IMR-90 (cell line): Measurements from ENCODE around the gene SARDH. TPM values are rescaled to one million over a fixed set of nuclear protein-coding genes. Genes with fewer than 3 reads are reported as not detected.

Source experiments
- ATAC-seq: fragments of 200-7000 bp; cut with Tn5 transposase; 2 replicates; pipeline ENCODE4 v1.9.1; 2020; ENCODE audit warnings: low read depth, mild to moderate bottlenecking, moderate library complexity
- BruUV-seq: library from RNA; stranded (reverse); fragments of 400-500 nt; replicated peaks from 2 replicates; lab custom pipeline; 2021; lab: Mats Ljungman, UMichigan
- CTCF ChIA-PET: fragments of 300-600 bp; formaldehyde crosslinking; extraction: SDS; loops from one replicate; lab custom pipeline; 2021; ENCODE audit warnings: antibody characterized with exemption; lab: Yijun Ruan, JAX
- POLR2A ChIA-PET: fragments of 300-600 bp; sonication (Branson Sonifier 250); formaldehyde crosslinking; loops from one replicate; lab custom pipeline; 2022; ENCODE audit warnings: antibody characterized with exemption; ENCODE audit not compliant: unreplicated experiment; lab: Charles Lee
- DNase-seq: peaks from one replicate; pipeline ENCODE4 v3.0.0; 2013
- H2AFZ ChIP-seq: replicated peaks from 2 replicates; pipeline ENCODE3; 2013; ENCODE audit warnings: low read length, mild to moderate bottlenecking; ENCODE audit not compliant: poor library complexity
- H2AK5ac ChIP-seq: 2 replicates; pipeline ENCODE4 v1.6.1; 2013; ENCODE audit warnings: low read depth, low read length, inconsistent platforms
- H2AK9ac ChIP-seq: replicated peaks from 2 replicates; pipeline ENCODE3; 2013; ENCODE audit warnings: mild to moderate bottlenecking, low read depth, low read length, moderate library complexity; ENCODE audit not compliant: poor library complexity
- H2BK120ac ChIP-seq: 2 replicates; pipeline ENCODE4 v1.6.1; 2013; ENCODE audit warnings: low read depth, low read length, inconsistent platforms
- H2BK15ac ChIP-seq: 3 replicates; pipeline ENCODE4 v1.6.1; 2013; ENCODE audit warnings: low read depth, low read length, inconsistent platforms
- H2BK20ac ChIP-seq: 2 replicates; pipeline ENCODE4 v1.6.1; 2013; ENCODE audit warnings: low read depth, mild to moderate bottlenecking, inconsistent platforms, low read length, moderate library complexity
- H2BK5ac ChIP-seq: 2 replicates; pipeline ENCODE4 v1.6.1; 2013; ENCODE audit warnings: mild to moderate bottlenecking, low read depth, low read length, inconsistent platforms; ENCODE audit not compliant: poor library complexity, severe bottlenecking
- H3K14ac ChIP-seq: replicated peaks from 2 replicates; pipeline ENCODE4 v1.6.1; 2013; ENCODE audit warnings: low read depth, low read length, inconsistent platforms
- H3K18ac ChIP-seq: 2 replicates; pipeline ENCODE4 v1.6.1; 2013; ENCODE audit warnings: low read depth, low read length, control low read depth
- H3K23ac ChIP-seq: 2 replicates; pipeline ENCODE4 v1.6.1; 2013; ENCODE audit warnings: low read depth, low read length, inconsistent platforms
- H3K27ac ChIP-seq: 2 replicates; pipeline ENCODE4 v1.5.1; 2013; ENCODE audit warnings: mild to moderate bottlenecking, control low read depth, low read length; ENCODE audit not compliant: insufficient read depth
- H3K27me3 ChIP-seq: 2 replicates; pipeline ENCODE4 v1.6.1; 2013; ENCODE audit warnings: low read length; ENCODE audit not compliant: control insufficient read depth, insufficient read depth
- H3K36me3 ChIP-seq: 2 replicates; pipeline ENCODE4 v1.6.1; 2013; ENCODE audit warnings: low read length, mixed read lengths; ENCODE audit not compliant: control insufficient read depth, insufficient read depth
- H3K4ac ChIP-seq: 2 replicates; pipeline ENCODE4 v1.6.1; 2013; ENCODE audit warnings: low read depth, low read length, inconsistent platforms
- H3K4me1 ChIP-seq: 2 replicates; pipeline ENCODE4 v1.6.1; 2013; ENCODE audit warnings: low read length, mixed read lengths; ENCODE audit not compliant: control insufficient read depth, insufficient read depth
- H3K4me2 ChIP-seq: 2 replicates; pipeline ENCODE4 v1.6.1; 2013; ENCODE audit warnings: low read depth, mild to moderate bottlenecking, control low read depth, low read length, moderate library complexity
- H3K4me3 ChIP-seq: 2 replicates; pipeline ENCODE4 v1.5.1; 2013; ENCODE audit warnings: low read depth, mild to moderate bottlenecking, control low read depth, low read length, moderate library complexity; ENCODE audit not compliant: insufficient read depth
- H3K56ac ChIP-seq: 2 replicates; pipeline ENCODE4 v1.6.1; 2013; ENCODE audit warnings: low read length, inconsistent platforms; ENCODE audit not compliant: insufficient read depth; ENCODE audit errors: extremely low read depth
- H3K79me1 ChIP-seq, 2 experiments: 2 replicates each; pipeline ENCODE4 v1.6.1; 2013; ENCODE audit warnings: low read length in 2 of 2, inconsistent platforms in 1 of 2, low read depth in 1 of 2
- H3K9ac ChIP-seq: 2 replicates; pipeline ENCODE4 v1.6.1; 2013; ENCODE audit warnings: low read depth, low read length, control low read depth
- H3K9me1 ChIP-seq: 2 replicates; pipeline ENCODE4 v1.6.1; 2013; ENCODE audit warnings: low read length, inconsistent platforms; ENCODE audit not compliant: insufficient read depth
- H3K9me3 ChIP-seq: 2 replicates; pipeline ENCODE4 v1.6.1; 2013; ENCODE audit warnings: low read length; ENCODE audit not compliant: control insufficient read depth, insufficient read depth
- H4K20me1 ChIP-seq: 2 replicates; pipeline ENCODE4 v1.6.1; 2013; ENCODE audit warnings: low read length, inconsistent platforms; ENCODE audit not compliant: insufficient read depth
- H4K5ac ChIP-seq: 2 replicates; pipeline ENCODE4 v1.6.1; 2013; ENCODE audit warnings: mild to moderate bottlenecking, low read depth, low read length, control low read depth
- H4K8ac ChIP-seq, 2 experiments: 2 replicates each; pipeline ENCODE4 v1.6.1; 2013; ENCODE audit warnings: low read depth in 2 of 2, low read length in 2 of 2, control low read depth in 1 of 2, inconsistent platforms in 1 of 2
- H4K91ac ChIP-seq: 2 replicates; pipeline ENCODE4 v1.6.1; 2013; ENCODE audit warnings: low read depth, low read length, inconsistent platforms; ENCODE audit not compliant: insufficient read depth
- BHLHE40 ChIP-seq: fragments of 150-350 bp; IDR thresholded peaks from 2 replicates; pipeline ENCODE4 v1.6.1; 2016; ENCODE audit warnings: mild to moderate bottlenecking, low read depth, low read length
- CEBPB ChIP-seq: IDR thresholded peaks from 2 replicates; pipeline ENCODE4 v1.6.1; 2012; ENCODE audit warnings: low read depth, low read length, improper control_type of control experiment
- CHD1 ChIP-seq: IDR thresholded peaks from 2 replicates; pipeline ENCODE4 v1.6.1; 2012; ENCODE audit warnings: low read depth, low read length, improper control_type of control experiment
- CTCF ChIP-seq: conservative IDR thresholded peaks from 2 replicates; pipeline ENCODE4 v1.5.1; 2012; ENCODE audit warnings: mild to moderate bottlenecking, low read depth, low read length, improper control_type of control experiment
- ELK1 ChIP-seq: fragments of 150-350 bp; IDR thresholded peaks from 2 replicates; pipeline ENCODE4 v1.6.1; 2016; ENCODE audit warnings: low read depth, mild to moderate bottlenecking, low read length, moderate library complexity, borderline replicate concordance
- FOS ChIP-seq: fragments of 150-350 bp; IDR thresholded peaks from 2 replicates; pipeline ENCODE4 v1.6.1; 2016; ENCODE audit warnings: low read depth, low read length
- MAFK ChIP-seq: IDR thresholded peaks from 2 replicates; pipeline ENCODE4 v1.6.1; 2012; ENCODE audit warnings: low read depth, low read length, improper control_type of control experiment
- MAZ ChIP-seq: IDR thresholded peaks from 2 replicates; pipeline ENCODE4 v1.6.1; 2012; ENCODE audit warnings: low read depth, mild to moderate bottlenecking, low read length, improper control_type of control experiment, moderate library complexity, borderline replicate concordance
- MXI1 ChIP-seq: IDR thresholded peaks from 2 replicates; pipeline ENCODE4 v1.6.1; 2012; ENCODE audit warnings: low read depth, mild to moderate bottlenecking, low read length, moderate library complexity, borderline replicate concordance
- NFE2L2 ChIP-seq: fragments of 150-350 bp; IDR thresholded peaks from 2 replicates; pipeline ENCODE4 v1.6.1; 2016; ENCODE audit warnings: low read depth, mild to moderate bottlenecking, low read length
- POLR2A ChIP-seq: IDR thresholded peaks from 2 replicates; pipeline ENCODE4 v1.6.1; 2012; ENCODE audit warnings: mild to moderate bottlenecking, low read depth, low read length
- RAD21 ChIP-seq: IDR thresholded peaks from 2 replicates; pipeline ENCODE4 v1.6.1; 2012; ENCODE audit warnings: low read length, improper control_type of control experiment
- RCOR1 ChIP-seq: IDR thresholded peaks from 2 replicates; pipeline ENCODE4 v1.6.1; 2012; ENCODE audit warnings: mild to moderate bottlenecking, low read length, improper control_type of control experiment; ENCODE audit not compliant: insufficient replicate concordance
- SMC3 ChIP-seq: fragments of 150-350 bp; IDR thresholded peaks from 2 replicates; pipeline ENCODE4 v1.6.1; 2016; ENCODE audit warnings: low read depth, mild to moderate bottlenecking, antibody characterized with exemption, low read length, moderate library complexity
- USF2 ChIP-seq: fragments of 150-350 bp; IDR thresholded peaks from 2 replicates; pipeline ENCODE4 v1.6.1; 2017; ENCODE audit warnings: mild to moderate bottlenecking, antibody characterized with exemption, low read length, low read depth
- WGBS, 2 experiments: methylation state at CpG; one replicate each; pipeline versions ENCODE4 v1.1.5 to v1.1.7; 2013; ENCODE audit warnings: missing lambda C conversion rate in 2 of 2; ENCODE audit not compliant: insufficient read length in 1 of 2; ENCODE audit errors: extremely low coverage in 2 of 2; 5-methylcytosine and 5-hydroxymethylcytosine counted together
- dilution Hi-C: fragments of 300-500 bp; cut with HindIII; formaldehyde crosslinking; loops from one replicate; pipeline ENCODE4 v1.14.3; 2018; ENCODE audit warnings: low sequenced_read_pairs; ENCODE audit not compliant: unreplicated experiment
- in situ Hi-C: fragments of 300-500 bp; cut with MboI; formaldehyde crosslinking; loops from 3 replicates; pipeline ENCODE4 v1.14.3; 2019; ENCODE audit warnings: low sequenced_read_pairs, inconsistent platforms, mixed read lengths
- intact Hi-C: fragments of 100-400 bp; cut with micrococcal nuclease; formaldehyde crosslinking; loops from 2 replicates; pipeline ENCODE4 v1.10.0; 2022
- polyA plus RNA-seq, 3 experiments: library from polyadenylated mRNA; depleted of rRNA; stranded (reverse); fragments of >200 nt; gene quantifications; 2 replicates each; pipeline ENCODE4 v1.2.3, GENCODE V29; 2012; ENCODE audit warnings: low replicate concordance in 1 of 3
- total RNA-seq: library from RNA; depleted of rRNA; stranded (reverse); fragments of >200 nt; gene quantifications from 2 replicates; pipeline ENCODE4 v1.2.3, GENCODE V29; 2012

SARDH gene
- total and polyA plus RNA-seq, 2 of the 4 experiments (the other 2 are of a cell fraction), result 5.0 to 7.5 TPM

- TF ChIP-seq RCOR1, result no peak
Measured at GRCh38 chr9:133628766-133629165, 109.4 kb downstream of the SARDH start (continued).

GRCh38 chr9:133627341-133627740, 110.8 kb downstream of the SARDH start:
- in situ Hi-C loops (no loop called here), dilution Hi-C loops (no loop called here), intact Hi-C loops (no loop called here)
- Histone ChIP-seq H3K36me3 (no peaks in the 10 kb centered on the region), H3K23ac (no peak overlapping the region), H4K91ac (no peak overlapping the region), H3K4me1 (no peaks in the 10 kb centered on the region), H3K9ac (no peak overlapping the region), H3K14ac (no peak overlapping the region), H2BK15ac (no peak overlapping the region), H3K56ac (no peak overlapping the region), H3K27ac (no peak overlapping the region), H2AK9ac (no peak overlapping the region), H4K20me1 (no peaks in the 10 kb centered on the region), H2BK5ac (no peak overlapping the region), H3K27me3 (peaks cover 22% of the 10 kb centered on the region), H2AK5ac (no peak overlapping the region), H3K18ac (no peak overlapping the region), H3K79me1 (no peaks in the 10 kb centered on the region), H3K9me3 (peaks cover 6% of the 10 kb centered on the region), H2AFZ (no peak overlapping the region), H4K5ac (no peak overlapping the region), H3K4me3 (no peak overlapping the region), H4K8ac (no peak overlapping the region), H2BK20ac (no peak overlapping the region), H2BK120ac (no peak overlapping the region), H3K4ac (no peak overlapping the region), H3K9me1 (no peaks in the 10 kb centered on the region), H3K4me2 (no peak overlapping the region)
- no peak for ATAC-seq
- POLR2A ChIA-PET, result no interaction called here
- CTCF ChIA-PET, result no interaction called here
- DNase-seq, result no peak
- no TSS peak for BruUV-seq
- no CpG with 5 or more reads among the region's 3 CpGs for WGBS, 2 experiments
- no peak for TF ChIP-seq RCOR1
- TF ChIP-seq RAD21, result no peak
- TF ChIP-seq FOS, result no peak
- TF ChIP-seq NFE2L2, result no peak
- TF ChIP-seq MAFK, result no peak
- no peak for TF ChIP-seq ELK1
- no peak for TF ChIP-seq USF2
- no peak for TF ChIP-seq BHLHE40
- TF ChIP-seq MAZ, result no peak
- no peak for TF ChIP-seq MXI1
- no peak for TF ChIP-seq SMC3
- TF ChIP-seq CTCF, result no peak
- no peak for TF ChIP-seq POLR2A
- TF ChIP-seq CEBPB, result no peak
- no peak for TF ChIP-seq CHD1
